Measurements from ENCODE around the gene ATP5F1A. TPM values are rescaled to one million over a fixed set of nuclear protein-coding genes. Genes with fewer than 3 reads are reported as not detected.

Gene ATP5F1A
- polyA plus RNA-seq, 4 donors: 413 to 761 (median 643) TPM

DNA sequence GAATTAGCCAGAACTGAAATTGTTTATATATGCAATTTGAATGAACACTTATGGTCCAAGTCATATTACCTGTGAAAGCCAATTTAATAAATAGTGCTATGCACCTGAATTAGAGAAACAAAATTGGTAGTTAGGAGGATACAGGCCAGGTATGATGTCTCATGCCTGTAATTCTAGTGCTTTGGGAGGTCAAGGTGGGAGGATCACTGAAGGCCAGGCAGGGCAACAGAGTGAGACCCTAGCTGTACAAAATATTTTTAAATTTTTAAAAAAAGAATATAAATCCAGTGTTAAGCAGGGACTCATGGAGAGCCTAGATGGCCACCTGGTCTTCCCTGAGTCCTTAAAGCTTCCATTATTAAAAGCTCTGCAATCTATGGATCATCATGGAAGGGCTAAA is 18.8 kb downstream of the ATP5F1A start:
- DNase-seq (ENCODE audit: low read depth in 4 of 4, low spot score in 3 of 4): no peak

DNA sequence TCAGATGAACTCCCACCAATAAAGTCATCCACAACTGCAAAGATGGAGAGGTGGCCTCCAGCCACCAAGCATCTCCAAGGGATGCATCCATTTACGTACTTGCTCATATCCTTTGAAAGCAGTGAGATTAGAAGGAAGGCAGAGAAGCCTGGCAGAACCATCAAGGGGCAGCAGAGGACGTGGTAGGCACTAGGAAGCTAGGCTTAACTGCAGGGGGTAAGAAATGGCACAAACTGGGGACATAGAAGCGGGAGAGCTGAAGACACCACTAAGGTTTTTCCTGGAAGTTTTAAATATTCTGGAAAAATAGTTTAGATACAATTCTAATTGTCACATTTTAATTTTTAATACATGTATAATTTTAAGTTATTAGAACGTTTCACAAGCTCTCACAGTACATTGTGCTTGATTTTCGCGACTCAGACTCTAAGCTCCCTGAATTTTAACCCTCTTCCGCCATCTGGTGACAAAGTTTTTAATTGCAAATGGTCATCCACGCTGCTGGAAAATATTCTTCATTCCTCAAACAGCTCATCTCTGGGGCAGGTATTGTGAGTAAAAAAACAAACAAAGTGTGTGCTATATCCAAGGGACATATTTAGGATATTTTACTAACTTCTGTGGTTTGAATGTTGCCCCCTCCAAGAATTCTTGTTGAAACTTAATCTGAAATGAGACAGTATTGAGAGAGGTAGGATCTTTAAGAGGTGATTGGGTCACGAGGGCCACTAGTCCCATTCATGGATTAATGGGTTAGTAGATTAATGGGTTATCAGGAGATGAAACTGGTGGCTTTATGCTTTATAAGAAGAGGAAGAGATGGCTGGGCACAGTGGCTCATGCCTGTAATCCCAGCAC is 24.4 kb downstream of the ATP5F1A start:
- no peak for DNase-seq (ENCODE audit: low read depth in 4 of 4, low spot score in 3 of 4)

DNA sequence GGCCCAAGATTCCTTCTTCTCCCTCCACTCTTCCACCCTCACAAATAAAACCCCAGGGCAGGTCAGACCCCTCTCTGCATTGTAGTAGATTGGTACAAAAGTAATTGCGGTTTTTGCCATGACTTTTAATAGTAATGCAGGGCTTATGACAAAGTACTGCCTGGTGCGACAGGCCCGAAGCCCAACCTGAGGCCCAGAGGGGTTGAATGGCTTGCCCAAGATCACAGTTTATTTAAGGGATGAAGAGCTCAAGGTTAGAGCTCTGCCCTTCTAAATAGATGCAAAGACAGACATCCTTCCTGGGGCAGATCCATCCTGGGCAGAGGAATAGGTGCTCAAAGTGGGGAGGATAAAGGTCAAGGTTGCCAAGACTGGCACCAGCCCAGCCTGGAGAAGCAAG is 25.1 kb downstream of the ATP5F1A start:
- DNase-seq (ENCODE audit: low read depth in 4 of 4, low spot score in 3 of 4): no peak

- DNase-seq (ENCODE audit: low read depth in 4 of 4, low spot score in 3 of 4): no peak
These were observed 25.7 kb downstream of the ATP5F1A start for GRCh38 chr18:46072376-46072867.

GRCh38 chr18:46071653-46072375 is 26.3 kb downstream of the ATP5F1A start, which contains the start of gene PSTPIP2:
Gene PSTPIP2 (minus strand): TSS chr18:46072260. CDS start chr18:46072188, 72 bp downstream.
- DNase-seq (ENCODE audit: low read depth in 4 of 4, low spot score in 3 of 4): no peak

GRCh38 chr18:46070815-46071652 is 27.1 kb downstream of the ATP5F1A start:
- DNase-seq (ENCODE audit: low read depth in 4 of 4, low spot score in 3 of 4): no peak

DNA sequence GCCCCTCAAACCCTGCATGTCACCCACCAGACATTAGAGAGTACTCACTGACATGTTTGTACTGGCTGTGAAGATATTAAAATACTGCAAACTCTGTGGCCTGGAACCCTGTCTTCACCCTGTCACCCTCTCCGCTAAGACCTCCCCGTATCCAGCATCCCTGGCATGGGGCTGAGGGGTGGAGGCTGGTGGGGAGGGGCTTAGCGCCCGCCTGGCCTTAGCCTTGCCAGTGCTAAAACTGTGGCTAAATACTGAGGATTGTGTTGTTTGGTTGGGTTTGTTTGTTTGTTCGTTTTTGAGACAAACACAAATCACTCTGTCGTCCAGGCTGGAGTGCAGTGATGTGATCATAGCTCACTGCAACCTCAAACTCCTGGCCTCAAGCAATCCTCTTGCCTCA is 27.9 kb downstream of the ATP5F1A start:
- DNase-seq (ENCODE audit: low read depth in 4 of 4, low spot score in 3 of 4): no peak

DNA sequence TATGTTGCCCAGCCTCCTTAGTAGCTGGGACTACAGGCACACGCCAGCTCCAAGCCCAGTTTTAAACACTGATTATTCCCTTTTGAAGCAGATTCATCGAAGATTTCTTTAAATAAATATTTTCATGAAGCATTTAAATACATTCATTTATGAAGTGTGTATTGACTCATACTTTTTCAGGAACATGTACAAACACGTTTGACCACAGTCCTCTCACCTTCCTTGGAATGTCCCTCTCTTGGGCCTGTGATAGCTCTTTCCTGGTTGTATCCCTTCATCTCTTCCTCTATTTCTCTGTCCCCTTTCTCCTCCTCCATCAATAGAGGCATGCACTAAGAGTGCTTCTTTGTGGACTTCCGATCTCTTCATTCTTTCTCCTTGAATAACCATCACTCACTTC is 28.6 kb downstream of the ATP5F1A start:
- DNase-seq (ENCODE audit: low read depth in 4 of 4, low spot score in 3 of 4): no peak

DNA sequence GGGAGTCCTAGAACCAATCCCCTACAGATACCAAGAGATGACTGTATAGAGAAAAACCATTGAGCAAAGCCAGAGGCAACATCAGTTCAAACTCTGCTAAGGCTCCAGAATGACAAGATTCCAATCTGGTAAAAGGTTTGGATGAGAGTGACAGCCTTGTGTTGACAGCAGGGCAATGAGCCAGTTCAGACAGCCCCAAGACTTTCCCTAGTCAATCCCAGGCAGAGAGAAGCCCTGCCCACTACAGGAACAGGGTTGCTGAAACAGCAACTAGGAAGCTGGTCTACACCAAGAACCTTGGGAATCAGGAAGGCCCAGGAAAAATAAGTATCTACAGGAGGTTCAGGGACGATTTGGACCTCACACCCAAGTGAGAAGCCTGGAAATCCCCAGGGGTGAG is 29.3 kb downstream of the ATP5F1A start:
- DNase-seq (ENCODE audit: low read depth in 4 of 4, low spot score in 3 of 4): no peak

GRCh38 chr18:46067438-46068007 is 30.6 kb downstream of the ATP5F1A start:
- no peak for DNase-seq (ENCODE audit: low read depth in 4 of 4, low spot score in 3 of 4)

DNA sequence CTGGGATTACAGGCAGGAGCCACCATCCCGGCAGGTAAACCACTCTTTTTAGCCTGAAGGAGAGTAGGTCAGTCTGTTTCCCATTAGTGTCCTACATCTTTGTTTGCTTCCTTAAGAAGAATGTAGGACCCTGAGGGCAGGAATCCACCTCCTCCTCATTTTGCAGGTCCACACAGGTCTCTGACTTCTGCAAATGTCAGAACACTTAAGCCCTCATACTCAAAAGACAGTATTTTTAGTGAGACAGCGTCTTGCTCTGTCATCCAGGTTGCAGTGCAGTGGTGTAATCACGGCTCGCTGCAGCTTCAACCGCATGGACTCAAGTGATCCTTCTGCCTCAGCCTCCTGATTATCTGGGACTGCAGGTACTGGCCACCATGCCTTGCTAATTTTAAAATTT is 35.3 kb downstream of the ATP5F1A start:
- no peak for DNase-seq (ENCODE audit: low read depth in 4 of 4, low spot score in 3 of 4)

- no peak for DNase-seq (ENCODE audit: low read depth in 4 of 4, low spot score in 3 of 4)
These were observed 36.3 kb downstream of the ATP5F1A start for GRCh38 chr18:46061796-46062195.

- no peak for DNase-seq (ENCODE audit: low read depth in 4 of 4, low spot score in 3 of 4)
These were observed 36.7 kb downstream of the ATP5F1A start for GRCh38 chr18:46061387-46061786.

DNA sequence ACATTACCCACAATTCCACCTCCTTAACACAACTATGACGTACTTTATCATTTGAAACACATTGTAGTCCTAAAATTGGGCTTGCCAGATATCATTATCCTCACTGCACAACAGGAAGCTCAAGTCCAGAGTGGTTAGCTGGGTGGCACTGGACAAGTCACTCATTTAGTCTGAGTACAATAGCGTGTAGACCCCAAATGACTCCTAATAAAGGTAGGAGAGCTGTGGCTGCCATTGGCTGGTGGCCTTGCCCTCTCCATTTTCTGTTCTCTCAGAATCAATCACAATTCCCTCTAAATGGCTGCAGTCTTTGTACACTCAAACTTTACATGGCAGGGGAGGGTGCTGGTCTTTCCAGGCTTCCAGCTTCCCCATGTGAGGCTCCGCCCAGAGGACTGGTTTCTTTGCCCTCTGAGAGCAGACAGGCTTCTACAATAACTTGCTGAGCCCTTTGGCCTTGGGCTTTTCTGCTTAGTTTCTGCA is 37.7 kb downstream of the ATP5F1A start:
- DNase-seq (ENCODE audit: low read depth in 4 of 4, low spot score in 3 of 4): no peak

DNA sequence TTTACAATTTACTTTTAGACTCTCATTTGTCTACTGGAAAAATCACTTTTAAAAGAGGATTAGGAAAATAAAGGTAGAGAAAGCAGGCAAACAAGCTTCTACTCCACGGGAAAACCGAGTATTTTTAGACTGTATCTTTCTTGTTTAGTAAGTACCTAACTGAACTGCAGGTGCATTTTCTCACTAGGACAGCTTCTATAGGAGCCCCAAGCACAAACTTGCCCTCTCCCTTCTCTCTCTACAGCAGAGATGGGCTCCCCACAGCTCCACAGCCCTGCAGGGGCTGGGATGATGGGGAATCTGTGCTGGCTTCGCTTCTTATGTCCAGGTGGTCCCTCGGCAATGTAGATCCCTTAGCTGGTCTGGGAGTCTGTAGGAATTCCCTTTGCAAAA is 42.3 kb downstream of the ATP5F1A start:
- DNase-seq (ENCODE audit: low read depth in 4 of 4, low spot score in 3 of 4): no peak

- no peak for DNase-seq (ENCODE audit: low read depth in 4 of 4, low spot score in 3 of 4)
These were observed 42.9 kb downstream of the ATP5F1A start for GRCh38 chr18:46054956-46055837.

DNA sequence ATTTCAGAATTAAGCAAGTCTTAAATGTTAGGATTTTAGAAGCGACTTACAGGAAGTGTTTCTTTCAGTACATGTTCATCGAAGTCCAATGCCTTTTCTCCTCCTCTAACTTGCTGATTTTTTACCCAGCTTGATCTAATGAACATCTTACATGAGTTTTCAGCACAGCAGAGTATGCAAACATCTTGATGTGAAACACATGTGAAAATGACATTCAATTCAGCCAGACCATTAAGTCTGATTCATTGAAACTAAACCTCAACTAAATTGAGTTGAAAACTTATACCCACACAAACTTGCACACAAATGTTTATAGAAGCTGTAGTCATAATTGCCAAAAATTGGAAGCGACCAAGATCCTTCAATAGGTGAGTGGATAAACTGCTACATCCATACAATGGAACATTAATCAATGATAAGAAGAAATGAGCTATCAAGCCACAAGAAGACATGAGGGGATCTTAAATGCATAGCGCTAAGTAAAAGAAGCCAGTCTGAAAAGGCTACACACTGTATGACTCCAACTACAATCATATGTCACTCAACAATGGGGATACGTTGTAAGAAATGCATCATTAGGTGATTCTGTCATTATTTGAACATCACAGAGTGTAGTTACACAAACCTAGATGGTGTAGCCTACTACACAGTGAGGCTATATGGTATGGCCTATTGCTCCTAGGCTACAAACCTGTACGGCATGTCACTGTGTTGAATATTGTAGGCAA is 44.6 kb downstream of the ATP5F1A start:
- DNase-seq (ENCODE audit: low read depth in 4 of 4, low spot score in 3 of 4): no peak

GRCh38 chr18:46051731-46052461 is 46.2 kb downstream of the ATP5F1A start:
- no peak for DNase-seq (ENCODE audit: low read depth in 4 of 4, low spot score in 3 of 4)

Measured in left renal pelvis (tissue), 4 donors.